Measurements from ENCODE around the gene STK32B.
A peak's percentile ranks its signal among the peaks of the same experiment; 100 is the strongest.
"Not testable (repeated sequence)": the region's sequence is repeated elsewhere in the genome, so short reads cannot be mapped to it uniquely, and the experiment has no call there.

The STK32B gene

DNA sequence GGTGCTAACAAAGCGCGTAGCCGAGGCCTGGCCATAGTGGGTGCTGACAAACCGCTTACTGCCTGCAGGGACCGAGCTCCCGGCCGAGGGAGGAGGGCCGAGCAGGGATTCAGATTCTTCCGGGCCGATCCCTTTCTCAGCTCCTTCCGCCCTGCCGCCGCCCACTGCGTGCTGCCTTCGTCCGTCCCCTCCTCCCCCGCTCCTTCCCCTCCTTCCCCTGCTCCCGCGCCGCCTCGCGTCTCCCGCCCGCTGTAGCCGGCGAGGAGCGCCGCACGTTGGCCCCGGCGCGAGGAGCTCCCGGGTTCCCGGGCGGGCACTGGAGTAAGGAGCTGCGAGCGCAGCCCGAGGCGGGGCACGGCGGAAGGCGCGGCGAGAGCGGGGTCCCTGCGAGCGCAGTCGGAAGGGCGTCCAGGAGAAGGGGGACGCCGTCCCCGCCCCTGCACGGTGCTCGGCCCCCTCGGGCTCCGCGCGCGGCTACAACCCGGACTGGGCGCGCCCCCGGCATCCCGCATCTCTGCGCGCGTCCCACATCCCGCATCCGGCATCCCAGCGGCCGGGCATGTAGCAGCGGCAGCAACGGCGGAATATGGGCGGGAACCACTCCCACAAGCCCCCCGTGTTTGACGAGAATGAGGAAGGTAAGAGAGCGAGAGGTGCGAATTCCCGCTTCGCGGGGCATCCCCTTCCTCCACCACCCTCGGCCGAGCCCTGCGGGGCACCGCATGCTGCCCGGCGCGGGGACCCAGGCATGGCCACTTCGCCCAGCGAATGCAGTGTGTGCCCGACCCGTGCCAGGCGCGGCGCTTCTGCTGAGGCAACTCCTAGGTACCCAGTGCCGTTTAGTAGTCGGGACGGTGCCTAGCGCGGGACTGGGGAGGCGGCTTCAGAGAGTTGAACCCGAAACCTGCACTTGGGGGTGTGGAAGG, at the start of gene STK32B:
TSS of gene STK32B (plus strand) at position 203 of the 926 bp plus-strand sequence.
- peak in 15 of 56 donors; percentile 5 to 60 (median 23) for DNase-seq

DNA sequence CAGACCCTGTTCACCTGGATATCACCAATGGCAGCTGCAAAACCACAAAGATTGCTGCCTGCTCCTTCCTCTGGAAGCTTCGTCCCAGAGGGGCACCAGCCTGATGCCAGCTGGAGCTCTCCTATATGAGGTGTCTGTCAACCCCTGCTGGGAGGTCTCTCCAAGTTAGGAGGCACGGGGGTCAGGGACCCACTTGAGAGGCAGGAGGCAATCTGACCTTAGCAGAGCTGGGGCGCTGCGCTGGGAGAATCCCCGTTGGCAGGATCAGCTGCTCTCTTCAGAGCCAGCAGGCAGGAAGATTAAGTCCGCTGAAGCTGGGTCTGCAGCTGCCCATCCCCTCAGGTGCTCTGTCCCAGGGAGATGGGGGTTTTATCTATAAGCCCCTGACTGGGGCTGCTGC, 49.6 kb upstream of the STK32B start:
- not testable (repeated sequence) for DNase-seq

GRCh38 chr4:5003372-5003857, 47.9 kb upstream of the STK32B start:
- no peak for DNase-seq

DNA sequence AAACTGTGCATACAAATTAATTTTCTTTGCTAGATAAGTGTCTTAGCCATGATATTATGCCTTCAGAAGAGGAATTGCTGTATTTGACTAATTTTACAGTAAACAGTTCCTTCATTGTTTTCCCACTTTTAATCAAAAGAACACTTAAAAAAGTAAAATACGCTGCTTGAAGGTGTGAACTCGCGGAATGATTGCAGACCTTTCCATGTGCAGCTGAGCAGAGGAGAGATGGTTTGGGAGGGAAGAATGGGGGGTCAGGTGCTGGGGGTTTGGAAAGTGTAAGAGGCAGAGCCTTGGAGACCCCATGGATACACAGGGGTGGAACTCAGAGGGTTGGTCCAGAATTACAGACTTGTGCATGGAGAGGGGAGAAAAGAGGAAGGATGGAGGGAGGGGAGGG, 47.4 kb upstream of the STK32B start:
- DNase-seq: no peak

GRCh38 chr4:5004496-5004895, 46.8 kb upstream of the STK32B start:
- DNase-seq: no peak

DNA sequence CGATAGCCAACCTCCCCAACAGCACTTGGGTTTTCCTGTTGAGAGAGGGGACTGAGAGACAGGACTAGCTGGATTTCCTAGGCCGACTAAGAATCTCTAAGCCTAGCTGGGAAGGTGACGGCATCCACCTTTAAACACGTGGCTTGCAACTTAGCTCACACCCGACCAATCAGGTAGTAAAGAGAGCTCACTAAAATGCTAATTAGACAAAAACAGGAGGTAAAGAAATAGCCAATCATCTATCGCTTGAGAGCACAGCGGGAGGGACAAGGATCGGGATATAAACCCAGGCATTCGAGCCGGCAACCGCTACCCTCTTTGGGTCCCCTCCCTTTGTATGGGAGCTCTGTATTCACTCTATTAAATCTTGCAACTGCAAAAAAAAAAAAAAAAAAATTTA, 44.3 kb upstream of the STK32B start:
- not testable (repeated sequence) for DNase-seq

DNA sequence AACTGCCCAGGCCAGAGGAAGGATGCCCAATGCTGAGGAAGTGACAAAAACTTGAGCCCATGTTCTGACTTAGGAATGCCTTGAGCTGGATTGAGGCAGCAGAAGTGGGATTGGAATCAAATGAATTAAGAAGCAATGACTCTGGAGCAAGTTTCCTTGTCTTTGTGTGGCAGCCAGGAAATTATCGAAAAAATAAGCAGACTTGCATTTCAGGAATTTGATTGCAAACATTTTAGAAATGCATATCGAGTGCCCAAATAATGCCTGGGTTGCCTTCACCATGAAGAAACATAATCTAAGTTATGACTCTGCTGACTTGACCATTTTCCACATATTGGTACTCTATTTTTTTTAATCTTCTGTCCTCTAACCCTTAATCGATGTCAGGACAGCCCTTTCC, 41.5 kb upstream of the STK32B start:
- DNase-seq: no peak

DNA sequence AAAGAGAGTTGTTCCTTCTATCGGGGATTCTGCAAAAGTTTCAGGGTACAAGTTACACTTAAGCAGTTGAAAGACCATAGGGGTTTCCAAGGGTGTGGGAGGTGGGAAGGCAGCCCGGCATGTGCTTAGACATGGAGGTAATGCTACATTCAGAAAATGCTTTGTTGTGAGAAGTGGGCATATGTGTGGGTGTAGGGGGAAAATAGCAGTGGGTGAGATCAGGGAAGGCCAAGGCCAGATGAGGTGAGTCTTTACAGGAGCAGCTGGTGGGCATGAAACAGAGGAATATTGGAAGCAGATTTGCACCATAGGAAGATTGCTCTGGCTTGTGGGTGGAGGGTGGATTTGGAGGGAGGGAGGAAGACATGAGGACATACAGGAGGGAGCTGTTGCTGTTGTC, 40.3 kb upstream of the STK32B start:
- no peak for DNase-seq

GRCh38 chr4:5012244-5012898, 38.9 kb upstream of the STK32B start:
- DNase-seq: no peak

DNA sequence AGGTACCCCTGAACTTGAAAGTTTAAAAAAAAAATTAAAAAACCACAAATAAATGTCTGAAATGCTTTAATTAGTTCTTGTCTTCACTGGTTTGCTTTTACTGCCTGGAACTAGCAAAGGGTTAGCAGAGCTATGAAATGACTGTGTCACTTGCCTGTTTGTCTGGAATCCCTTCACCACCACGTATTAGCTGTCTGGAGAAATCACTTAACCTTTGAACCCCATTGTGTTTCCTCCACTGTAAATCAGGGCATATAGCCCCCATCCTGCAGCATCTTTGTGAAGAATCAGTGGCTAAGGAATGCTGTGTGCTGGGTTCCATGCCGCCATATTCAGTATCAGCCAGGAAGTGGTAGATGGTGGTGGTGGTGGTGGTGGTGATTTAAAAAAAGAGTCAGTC, 38.3 kb upstream of the STK32B start:
- no peak for DNase-seq

GRCh38 chr4:5014007-5014682, 37.1 kb upstream of the STK32B start:
- no peak for DNase-seq

DNA sequence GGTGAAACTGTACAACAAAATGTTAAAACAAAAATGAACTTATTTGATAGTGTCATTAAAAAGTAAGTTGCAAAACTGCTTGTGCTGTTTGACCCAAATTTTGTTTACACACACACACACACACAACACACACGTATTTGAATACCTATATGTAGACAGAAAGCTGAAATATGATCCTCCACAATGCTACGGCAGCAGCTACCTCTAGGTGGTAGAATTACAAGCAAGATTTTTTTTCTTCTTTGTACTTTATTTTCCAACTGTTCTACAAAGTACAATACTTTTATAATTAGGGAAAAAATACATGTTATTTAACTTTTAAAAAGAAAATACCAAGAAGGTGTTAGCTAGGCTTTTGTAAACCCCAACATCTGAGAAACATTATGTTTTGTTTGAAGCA, 33.2 kb upstream of the STK32B start:
- DNase-seq: no peak

DNA sequence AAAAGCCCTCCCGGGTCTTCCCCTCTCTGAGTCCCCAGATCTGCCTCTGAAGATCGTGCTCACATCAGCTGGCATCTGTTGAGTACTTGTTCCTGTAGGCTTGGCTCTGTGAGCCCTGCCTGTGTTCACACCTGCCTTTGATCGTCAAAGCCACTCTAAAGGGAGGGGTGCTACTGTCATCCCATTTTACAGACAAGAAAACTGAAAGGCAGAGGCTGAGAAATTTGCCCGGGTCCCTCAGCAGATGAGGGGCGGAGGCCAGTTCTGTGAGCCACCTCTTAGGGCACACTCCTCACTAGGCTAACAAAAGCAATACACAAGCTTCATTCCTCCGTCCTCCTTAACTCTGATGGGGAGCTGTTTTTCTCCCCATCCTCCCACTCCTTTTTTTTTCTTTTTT, 32.7 kb upstream of the STK32B start:
- no peak for DNase-seq

DNA sequence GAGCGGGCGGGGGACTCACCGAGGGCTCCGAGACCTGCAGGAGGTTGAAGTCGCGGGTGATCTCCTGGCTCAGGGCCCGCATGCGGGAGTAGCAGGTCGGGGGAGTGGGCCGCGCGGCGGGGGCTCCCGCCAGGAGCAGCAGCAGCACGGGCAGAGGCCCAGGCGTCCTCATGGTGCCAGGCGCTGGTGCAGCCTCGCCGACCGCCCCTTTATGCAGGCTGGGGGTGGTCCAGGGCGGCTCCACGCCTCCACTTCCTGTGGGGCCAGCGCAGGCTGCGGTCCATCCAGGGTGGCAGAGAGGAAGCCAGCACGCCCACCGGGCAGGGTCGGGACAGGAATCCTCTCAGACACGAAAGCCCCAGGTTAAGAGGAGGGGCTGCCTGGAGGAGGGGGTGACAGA, 32.0 kb upstream of the STK32B start, which contains the start of gene CYTL1:
TSS of gene CYTL1 (minus strand) at position 185 of the 400 bp plus-strand sequence. CDS start at position 172, 13 bp downstream.
- DNase-seq: no peak

DNA sequence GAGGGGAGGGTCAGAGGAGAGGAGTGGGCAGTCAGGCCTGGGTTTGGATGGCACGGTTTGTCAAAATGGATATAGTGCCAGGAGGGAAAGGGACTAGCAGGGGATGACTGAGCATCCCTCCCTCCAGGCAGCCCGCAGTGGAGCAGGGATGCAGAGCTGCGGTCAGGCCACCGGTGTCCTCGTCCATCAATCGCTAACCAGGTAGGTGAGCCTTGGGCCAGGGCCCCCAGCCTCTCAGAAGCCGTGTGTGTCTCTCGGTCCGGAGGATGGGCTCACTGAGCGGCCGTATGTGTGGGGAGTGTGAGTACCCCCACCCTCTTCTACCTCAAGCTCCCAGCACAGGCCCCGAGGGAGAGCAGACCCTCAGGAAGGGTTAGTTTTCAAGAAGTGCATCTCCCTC, 31.5 kb upstream of the STK32B start:
- DNase-seq: no peak

DNA sequence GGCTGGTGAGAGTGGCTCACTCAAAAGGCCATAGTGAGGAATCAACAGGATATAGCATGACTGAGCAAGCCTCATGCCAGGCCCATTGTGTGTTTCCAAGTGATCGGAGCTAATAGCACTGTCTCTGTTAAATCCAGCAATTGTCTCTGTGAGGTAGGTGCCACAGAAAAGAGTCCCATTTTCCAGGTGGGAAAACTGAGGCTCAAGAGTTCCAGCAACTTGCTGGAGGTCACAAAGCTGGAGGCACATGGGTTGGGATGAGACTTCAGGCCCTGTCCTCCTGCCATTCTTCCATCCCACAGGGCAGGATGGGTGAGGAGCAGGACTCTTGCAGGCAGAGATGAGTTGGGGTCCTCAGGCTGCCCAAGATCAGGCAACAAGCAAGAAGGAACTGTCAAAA, 30.9 kb upstream of the STK32B start:
- no peak for DNase-seq

GRCh38 chr4:5021546-5021945, 29.7 kb upstream of the STK32B start:
- DNase-seq: no peak

GRCh38 chr4:5024673-5025072, 26.6 kb upstream of the STK32B start:
- no peak for DNase-seq

DNA sequence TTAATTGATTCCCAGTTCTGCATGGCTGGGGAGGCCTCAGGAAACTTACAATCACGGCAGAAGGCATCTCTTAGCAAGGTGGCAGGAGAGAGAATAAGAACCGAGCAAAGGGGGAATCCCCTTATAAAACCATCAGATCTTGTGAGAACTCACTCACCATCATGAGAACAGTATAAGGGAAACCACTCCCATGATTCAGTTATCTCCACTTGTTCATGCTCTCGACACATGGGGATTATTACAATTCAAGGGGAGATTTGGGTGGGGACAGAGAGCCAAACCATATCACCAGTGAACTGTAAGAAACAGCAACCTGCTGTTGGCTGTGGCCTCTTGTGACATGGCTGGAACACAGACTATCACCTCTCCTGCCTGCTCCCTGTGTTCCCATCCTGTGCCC, 24.9 kb upstream of the STK32B start:
- no peak for DNase-seq

- no peak for DNase-seq
Observed at GRCh38 chr4:5027346-5027745, 23.9 kb upstream of the STK32B start.

DNA sequence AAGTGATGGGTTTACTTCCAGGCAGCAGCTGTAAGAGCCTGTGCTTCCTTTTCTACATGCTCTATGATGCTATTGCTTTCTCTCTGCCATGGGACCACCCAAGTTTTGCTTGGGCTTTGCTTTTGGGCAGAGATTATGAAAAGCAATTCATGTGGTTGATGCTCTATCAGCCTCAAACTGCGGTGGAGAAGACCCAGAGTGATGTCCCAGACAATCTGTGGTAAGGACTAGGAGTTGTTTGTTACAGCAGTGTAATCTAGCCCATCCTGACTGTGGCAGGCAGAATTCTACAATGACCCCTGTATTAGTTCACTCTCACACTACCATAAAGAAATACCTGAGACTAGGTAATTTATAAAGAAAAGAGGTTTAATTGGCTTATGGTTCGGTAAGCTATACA, 22.8 kb upstream of the STK32B start:
- DNase-seq: no peak

DNA sequence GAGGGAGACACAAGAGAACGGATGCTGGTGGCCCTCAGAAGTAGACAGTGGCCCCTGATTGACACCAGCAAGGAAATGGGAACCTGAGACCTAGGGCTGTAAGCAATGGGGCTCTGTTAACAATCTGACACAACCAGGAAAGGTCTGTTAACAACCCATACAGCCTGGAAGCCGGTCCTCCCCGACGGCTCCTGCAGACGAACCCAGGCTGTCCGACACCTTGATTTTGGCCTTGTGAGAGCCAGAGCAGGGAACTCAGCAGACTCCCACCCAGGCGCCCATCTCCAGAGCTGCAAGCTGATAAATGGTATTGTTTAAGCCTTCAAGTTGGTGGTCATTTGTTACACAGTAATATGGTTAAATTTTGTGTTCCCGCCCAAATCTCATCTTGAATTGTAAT, 21.8 kb upstream of the STK32B start:
- no peak for DNase-seq
